Common myeloid progenitor, CD34-positive (primary cell): ENCODE results near the gene SORT1.
"Not testable (repeated sequence)": the region's sequence is repeated elsewhere in the genome, so short reads cannot be mapped to it uniquely, and the experiment has no call there.

Experiments
- CTCF ChIA-PET: fragments of 350-600 bp; sonication (Branson Sonifier 250); formaldehyde crosslinking; loops from one replicate; lab custom pipeline; 2021; ENCODE audit warnings: antibody characterized with exemption; lab: Charles Lee
- POLR2A ChIA-PET: fragments of 350-600 bp; sonication (Branson Sonifier 250); formaldehyde crosslinking; loops from one replicate; lab custom pipeline; 2021; ENCODE audit warnings: antibody characterized with exemption; lab: Charles Lee
- DNase-seq, 3 donors: peaks; one replicate each; pipeline versions ENCODE4 v3.0.0 to v3.0.0-alpha.2; 2013
- H3K27ac ChIP-seq, 2 experiments: 1 replicate in 1 of 2; 2 replicates in 1 of 2; pipeline ENCODE4 v1.7.0; 2013; ENCODE audit warnings: inconsistent platforms in 2 of 2, low read length in 2 of 2, mild to moderate bottlenecking in 2 of 2, low read depth in 1 of 2, moderate library complexity in 1 of 2; ENCODE audit not compliant: severe bottlenecking in 2 of 2, insufficient read depth in 1 of 2, poor library complexity in 1 of 2
- H3K27me3 ChIP-seq, 5 experiments: replicated peaks in 2 of 5; 1 replicate in 3 of 5; 2 replicates in 2 of 5; pipeline versions ENCODE4 v1.6.1 to v1.7.0; 2013; ENCODE audit warnings: low read length in 4 of 5, mild to moderate bottlenecking in 2 of 5, moderate library complexity in 2 of 5, inconsistent platforms in 1 of 5; ENCODE audit not compliant: insufficient read depth in 5 of 5, control insufficient read depth in 4 of 5
- H3K36me3 ChIP-seq, 4 experiments: 1 replicate in 2 of 4; 2 replicates in 2 of 4; pipeline versions ENCODE4 v1.6.1 to v1.7.0; 2013; ENCODE audit warnings: low read length in 3 of 4, control low read depth in 1 of 4, mild to moderate bottlenecking in 1 of 4; ENCODE audit not compliant: control insufficient read depth in 4 of 4, insufficient read depth in 4 of 4
- H3K4me1 ChIP-seq, 4 experiments: 1 replicate in 3 of 4; 2 replicates in 1 of 4; pipeline versions ENCODE4 v1.6.1 to v1.7.1; 2013; ENCODE audit warnings: low read length in 3 of 4, mild to moderate bottlenecking in 3 of 4, control low read depth in 1 of 4, inconsistent platforms in 1 of 4, moderate library complexity in 1 of 4; ENCODE audit not compliant: control insufficient read depth in 4 of 4, insufficient read depth in 4 of 4; ENCODE audit errors: control extremely low read depth in 1 of 4
- H3K4me3 ChIP-seq, 7 experiments: 1 replicate in 4 of 7; 2 replicates in 3 of 7; pipeline versions ENCODE4 v1.5.1 to v1.7.0; 2013; ENCODE audit warnings: mild to moderate bottlenecking in 7 of 7, low read length in 6 of 7, moderate library complexity in 6 of 7, inconsistent platforms in 2 of 7, low read depth in 2 of 7, control low read depth in 1 of 7; ENCODE audit not compliant: insufficient read depth in 4 of 7, control insufficient read depth in 1 of 7; ENCODE audit errors: extremely low read depth in 1 of 7
- H3K9me3 ChIP-seq, 5 experiments: 1 replicate in 4 of 5; 2 replicates in 1 of 5; pipeline versions ENCODE4 v1.6.1 to v1.7.1; 2013; ENCODE audit warnings: low read length in 4 of 5, mild to moderate bottlenecking in 2 of 5, inconsistent platforms in 1 of 5, low read depth in 1 of 5, moderate library complexity in 1 of 5; ENCODE audit not compliant: control insufficient read depth in 4 of 5, insufficient read depth in 2 of 5; ENCODE audit errors: control extremely low read depth in 1 of 5
- WGBS: methylation state at CpG from one replicate; pipeline ENCODE4 v1.1.5; 2013; ENCODE audit not compliant: insufficient coverage; 5-methylcytosine and 5-hydroxymethylcytosine counted together

The SORT1 gene

GRCh38 chr1:109398343-109399225, 866 bp upstream of the SORT1 start:
- peak in 2 of 3 donors; percentile 21 to 35 for DNase-seq
- peak overlapping the region; percentile 55 to 76 (median 68) for H3K4me3 ChIP-seq
- H3K27ac ChIP-seq: no peak overlapping the region
- no peaks in the 10 kb centered on the region for H3K9me3 ChIP-seq
- ChIA-PET CTCF (interaction anchor here (0.7 to 7.7 kb wide), 22 partner anchors 8 to 289 kb away, joined by 3 to 181 read pairs (median 4); partner anchors contain the start of gene PSRC1), POLR2A (interaction anchor here (1.2 kb wide), 1 partner anchor 15 kb away, joined by 3 read pairs; no protein-coding TSS in a partner anchor)
- H3K36me3 ChIP-seq: peaks cover 3 to 26% (median 9%) of the 10 kb centered on the region in 4 experiments
- peaks cover 16 to 39% (median 19%) of the 10 kb centered on the region in 4 experiments for H3K4me1 ChIP-seq
- WGBS: 46% methylated on average over 10 of the region's 18 CpGs
- peaks cover 0 to 23% (median 6%) of the 10 kb centered on the region in 5 experiments for H3K27me3 ChIP-seq

GRCh38 chr1:109396871-109397580, 692 bp downstream of the SORT1 start:
- Histone ChIP-seq H3K4me1 (peaks cover 17 to 54% (median 21%) of the 10 kb centered on the region in 4 experiments), H3K27me3 (peaks cover 0 to 23% (median 6%) of the 10 kb centered on the region in 5 experiments), H3K36me3 (peaks cover 2 to 13% (median 4%) of the 10 kb centered on the region in 4 experiments), H3K4me3 (peak overlapping the region; percentile 52 to 76 (median 68)), H3K9me3 (no peaks in the 10 kb centered on the region), H3K27ac (no peak overlapping the region)
- POLR2A ChIA-PET: no interaction called here
- 1% methylated on average over 12 of the region's 46 CpGs for WGBS
- CTCF ChIA-PET: interaction anchor here (0.8 to 7.7 kb wide), 9 partner anchors 9 to 137 kb away, joined by 3 to 181 read pairs (median 4); partner anchors contain the start of gene PSRC1
- peak in 2 of 3 donors; percentile 32 to 55 for DNase-seq

GRCh38 chr1:109396513-109396839, 1.2 kb downstream of the SORT1 start:
- peak overlapping the region in 5 of 7 experiments; percentile 68 to 76 (median 71) for H3K4me3 ChIP-seq
- no peak for DNase-seq
- ChIA-PET CTCF (interaction anchor here (1.1 to 7.7 kb wide), 6 partner anchors 14 to 136 kb away, joined by 3 to 181 read pairs (median 7); partner anchors contain the start of gene PSRC1), POLR2A (no interaction called here)
- peaks cover 18 to 60% (median 24%) of the 10 kb centered on the region in 4 experiments for H3K4me1 ChIP-seq
- no peaks in the 10 kb centered on the region for H3K9me3 ChIP-seq
- no peak overlapping the region for H3K27ac ChIP-seq
- H3K36me3 ChIP-seq: peaks cover 0 to 8% (median under 1%) of the 10 kb centered on the region in 4 experiments
- peaks cover 0 to 23% (median 6%) of the 10 kb centered on the region in 5 experiments for H3K27me3 ChIP-seq
- 53% methylated on average over 2 of the region's 2 CpGs for WGBS

GRCh38 chr1:109395602-109396512, 1.9 kb downstream of the SORT1 start:
- Histone ChIP-seq H3K27ac (no peak overlapping the region), H3K9me3 (no peaks in the 10 kb centered on the region), H3K36me3 (peaks cover 0 to 3% (median 0%) of the 10 kb centered on the region in 4 experiments), H3K4me1 (peaks cover 18 to 66% (median 26%) of the 10 kb centered on the region in 4 experiments), H3K4me3 (peak overlapping the region in 3 of 7 experiments; percentile 24 to 71 (median 68)), H3K27me3 (peaks cover 0 to 23% (median 6%) of the 10 kb centered on the region in 5 experiments)
- WGBS: 66% methylated on average over 2 of the region's 5 CpGs
- POLR2A ChIA-PET: no interaction called here
- DNase-seq: peak in 1 of 3 donors; percentile 14
- CTCF ChIA-PET: interaction anchor here (1.1 to 7.7 kb wide), 5 partner anchors 13 to 136 kb away, joined by 3 to 181 read pairs (median 4); partner anchors contain the start of gene PSRC1

GRCh38 chr1:109395282-109395599, 2.5 kb downstream of the SORT1 start:
- H3K27ac ChIP-seq, H3K4me3 ChIP-seq, DNase-seq, H3K36me3 ChIP-seq, POLR2A ChIA-PET, H3K9me3 ChIP-seq: not testable (repeated sequence)
- 73% methylated on average over 5 of the region's 8 CpGs for WGBS
- Histone ChIP-seq H3K27me3 (peaks cover 0 to 23% (median 6%) of the 10 kb centered on the region in 5 experiments), H3K4me1 (peaks cover 22 to 72% (median 30%) of the 10 kb centered on the region in 4 experiments)
- CTCF ChIA-PET: interaction anchor here (1.2 to 7.7 kb wide), 3 partner anchors 62 to 135 kb away, joined by 3 to 181 read pairs (median 4); partner anchors contain the start of gene PSRC1
